H54 (cell line): ENCODE data around the gene DPP7.

Experiments used
- DNase-seq: peaks from one replicate; pipeline ENCODE4 v3.0.0; 2011; ENCODE audit warnings: low spot score, mixed read lengths; ENCODE audit not compliant: insufficient read length
- FAIRE-seq: peaks from 3 replicates; lab custom pipeline; 2011; peaks lifted over from hg19 to GRCh38; lab: Jason Lieb, UNC
- POLR2A ChIP-seq: IDR thresholded peaks from 2 replicates; pipeline ENCODE4 v1.6.1; 2011; ENCODE audit warnings: low read depth, mild to moderate bottlenecking, low read length

Gene DPP7

DNA sequence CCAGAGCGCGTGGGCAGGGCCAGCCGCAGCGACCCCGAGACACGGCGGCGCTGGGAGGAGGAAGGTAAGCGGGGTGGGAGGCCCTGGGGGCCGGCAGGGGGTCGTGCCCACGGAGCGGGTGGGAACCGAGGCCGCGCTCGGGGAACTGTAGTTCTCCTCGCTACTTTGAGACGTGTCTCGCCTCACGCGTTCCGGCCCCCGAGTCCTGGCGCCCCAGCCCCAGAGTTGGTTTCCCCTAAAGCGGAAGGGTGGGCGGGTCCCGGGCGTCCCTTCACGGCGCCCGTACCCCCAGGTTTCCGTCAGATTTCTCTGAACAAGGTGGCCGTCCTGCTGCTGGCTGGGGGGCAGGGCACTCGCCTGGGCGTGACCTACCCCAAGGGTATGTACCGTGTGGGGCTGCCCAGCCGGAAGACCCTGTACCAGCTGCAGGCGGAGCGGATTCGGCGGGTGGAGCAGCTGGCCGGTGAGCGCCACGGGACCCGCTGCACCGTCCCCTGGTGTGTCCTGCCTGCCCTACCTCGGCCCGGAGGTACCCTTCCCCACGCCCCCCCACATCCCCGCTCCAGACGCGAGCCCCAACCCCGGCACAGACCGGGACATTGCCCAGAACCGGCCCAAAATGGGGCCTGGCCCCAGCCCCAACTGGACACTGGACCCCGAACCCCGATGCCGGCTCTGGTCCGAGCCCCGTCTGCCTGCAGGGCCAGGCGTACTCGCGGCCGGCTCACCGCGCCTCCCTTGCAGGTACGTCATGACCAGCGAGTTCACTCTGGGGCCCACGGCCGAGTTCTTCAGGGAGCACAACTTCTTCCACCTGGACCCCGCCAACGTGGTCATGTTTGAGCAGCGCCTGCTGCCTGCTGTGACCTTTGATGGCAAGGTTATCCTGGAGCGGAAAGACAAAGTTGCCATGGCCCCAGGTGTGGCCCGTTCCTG lies 36.5 kb downstream of the DPP7 start:
- no peak for TF ChIP-seq POLR2A
- DNase-seq: no peak
- no peak for FAIRE-seq

DNA sequence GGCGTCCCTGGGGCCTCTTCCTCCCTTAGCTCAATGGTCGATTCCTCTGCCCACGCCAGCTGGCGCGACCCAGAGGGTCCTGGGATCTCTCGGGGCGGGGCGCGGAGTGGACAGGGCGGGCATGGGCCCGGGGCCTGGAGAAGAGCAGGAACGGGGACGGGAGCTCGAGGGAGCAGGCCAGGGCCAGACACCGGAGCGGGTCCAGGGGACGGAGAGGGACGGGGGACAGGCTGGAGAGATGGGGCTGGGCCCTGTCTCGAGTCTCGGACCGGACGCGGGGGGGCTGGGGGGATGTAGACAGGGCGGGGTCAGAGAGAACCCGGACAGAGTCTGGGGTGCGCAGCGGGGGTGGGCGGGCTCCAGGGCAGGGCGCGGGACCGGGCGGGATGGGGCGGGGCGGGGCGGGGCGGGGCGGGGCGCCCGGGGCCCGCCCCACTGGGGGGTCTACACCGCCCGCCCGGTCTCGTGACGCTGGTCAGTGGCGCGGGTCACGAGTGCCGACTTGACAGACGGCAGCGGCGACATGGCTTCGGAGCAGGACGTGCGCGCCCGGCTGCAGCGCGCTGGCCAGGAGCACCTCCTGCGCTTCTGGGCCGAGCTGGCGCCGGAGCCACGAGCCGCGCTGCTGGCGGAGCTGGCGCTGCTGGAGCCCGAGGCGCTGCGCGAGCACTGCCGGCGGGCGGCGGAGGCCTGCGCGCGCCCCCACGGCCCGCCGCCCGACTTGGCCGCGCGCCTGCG lies 37.4 kb downstream of the DPP7 start, which contains the start of gene UAP1L1:
TSS of gene UAP1L1 (plus strand) at position 508 of the 738 bp plus-strand sequence. CDS start at position 524, 16 bp downstream.
- DNase-seq (peak; percentile 95), FAIRE-seq (no peak)
- peak; percentile 88 for TF ChIP-seq POLR2A

DNA sequence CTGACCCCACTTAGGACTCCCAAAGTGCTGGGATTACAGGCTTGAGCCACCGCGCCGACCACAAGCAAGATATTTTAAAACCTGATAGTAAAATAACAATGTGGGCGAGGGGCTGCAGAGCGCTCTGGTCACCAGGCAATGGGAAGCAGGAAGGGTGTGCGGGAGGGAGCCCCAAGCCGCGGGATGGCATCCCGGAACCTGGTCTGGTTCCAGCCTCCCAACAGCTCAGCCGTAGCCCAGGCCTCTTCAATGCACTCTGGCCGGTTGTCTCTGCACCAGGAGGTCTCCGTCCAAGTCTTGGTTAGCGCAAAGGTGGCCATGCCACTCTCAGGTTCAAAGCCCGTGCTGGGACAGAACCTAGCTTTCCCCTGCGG lies 37.9 kb downstream of the DPP7 start:
- no peak for TF ChIP-seq POLR2A
- FAIRE-seq: no peak
- DNase-seq: no peak

DNA sequence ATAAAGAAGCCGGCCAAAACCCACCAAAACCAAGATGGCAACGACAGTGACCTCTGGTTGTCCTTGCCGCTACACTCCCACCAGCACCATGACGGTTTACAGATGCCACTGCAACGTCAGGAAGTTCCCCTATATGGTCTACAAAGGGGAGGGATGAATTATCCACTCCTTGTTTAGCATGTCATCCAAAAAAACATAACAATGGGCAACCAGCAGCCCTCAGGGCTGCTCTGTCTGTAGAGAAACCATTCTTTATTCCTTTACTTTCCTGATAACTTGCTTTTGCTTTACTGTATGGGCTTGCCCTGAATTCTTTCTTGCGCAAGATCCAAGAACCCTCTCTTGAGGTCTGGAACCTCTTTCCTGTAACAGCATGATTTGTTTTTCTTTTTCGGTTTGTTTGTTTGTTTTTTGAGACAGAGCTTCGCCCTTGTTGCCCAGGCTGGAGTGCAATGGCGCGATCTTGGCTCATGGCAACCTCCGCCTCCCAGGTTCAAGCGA lies 39.2 kb downstream of the DPP7 start:
- no peak for TF ChIP-seq POLR2A
- FAIRE-seq: no peak
- no peak for DNase-seq

DNA sequence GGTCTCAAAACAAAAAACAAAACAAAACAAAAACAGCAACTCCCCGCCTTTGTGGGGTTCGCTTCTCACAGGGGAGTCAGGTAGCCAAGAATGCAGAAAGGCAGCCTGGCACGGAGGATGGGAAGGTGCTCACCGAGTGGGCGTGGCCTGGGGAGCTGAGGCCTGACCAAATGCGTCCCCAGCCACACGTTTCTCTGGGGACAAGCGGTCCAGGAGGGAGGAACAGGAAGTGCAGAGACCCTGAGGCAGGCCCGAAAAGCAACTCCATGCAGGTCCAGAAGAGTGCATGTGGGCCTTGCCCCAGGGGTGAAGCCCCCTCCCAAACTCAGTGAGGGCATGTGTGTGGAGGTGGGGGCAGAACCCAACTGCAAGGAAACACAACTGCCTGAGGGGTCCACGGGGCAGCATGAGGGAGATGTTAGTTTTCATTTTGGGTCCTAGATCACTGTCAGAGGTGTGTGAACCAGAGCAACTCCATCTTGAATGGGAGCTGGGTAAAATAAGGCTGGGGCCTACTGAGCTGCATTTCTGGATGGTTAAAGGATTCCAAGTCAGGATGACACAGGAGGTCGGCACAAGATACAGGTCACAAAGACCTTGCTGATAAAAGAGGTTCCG lies 39.8 kb downstream of the DPP7 start:
- no peak for FAIRE-seq
- TF ChIP-seq POLR2A: no peak
- no peak for DNase-seq

DNA sequence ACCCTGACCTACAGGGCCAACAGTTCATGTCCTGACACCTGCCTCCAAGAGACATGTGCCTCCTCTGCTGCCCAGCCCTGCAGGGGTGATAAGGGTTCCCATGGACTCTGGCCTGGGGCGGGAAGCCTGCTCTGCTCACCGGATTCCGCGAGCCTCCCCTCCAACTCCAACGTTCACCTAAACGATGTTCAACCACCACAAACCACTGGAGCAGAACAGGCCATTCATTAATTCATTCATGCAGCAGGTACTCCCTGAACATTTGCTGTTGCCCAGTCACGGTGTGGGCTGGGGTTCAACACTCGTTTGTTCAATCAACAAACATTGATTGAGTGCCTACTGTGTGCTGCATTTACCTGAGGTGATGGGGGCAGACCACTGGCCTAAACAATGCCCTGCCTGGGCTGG lies 40.5 kb downstream of the DPP7 start:
- DNase-seq: no peak
- FAIRE-seq: no peak
- no peak for TF ChIP-seq POLR2A

DNA sequence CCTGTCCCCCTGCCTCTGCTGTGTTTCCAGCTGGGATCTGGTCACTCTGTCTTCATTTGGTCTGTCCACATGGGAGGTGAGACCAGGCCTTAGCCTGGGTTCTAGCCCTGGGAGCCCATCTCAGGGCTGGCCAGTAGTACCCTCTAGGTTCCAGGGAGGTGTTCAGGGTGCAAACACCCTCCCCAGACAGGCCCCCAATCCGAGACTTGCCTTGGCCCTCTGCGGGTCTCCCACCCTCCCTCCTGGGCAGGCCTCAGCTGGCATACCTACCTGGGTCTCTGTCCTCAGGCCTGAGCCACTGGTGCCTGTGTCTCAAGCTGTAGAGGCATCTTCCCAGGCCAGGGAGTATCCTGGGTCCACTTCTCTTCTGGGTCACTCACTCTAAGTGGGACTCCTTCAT lies 43.3 kb downstream of the DPP7 start:
- DNase-seq: no peak
- TF ChIP-seq POLR2A: no peak
- FAIRE-seq: no peak

DNA sequence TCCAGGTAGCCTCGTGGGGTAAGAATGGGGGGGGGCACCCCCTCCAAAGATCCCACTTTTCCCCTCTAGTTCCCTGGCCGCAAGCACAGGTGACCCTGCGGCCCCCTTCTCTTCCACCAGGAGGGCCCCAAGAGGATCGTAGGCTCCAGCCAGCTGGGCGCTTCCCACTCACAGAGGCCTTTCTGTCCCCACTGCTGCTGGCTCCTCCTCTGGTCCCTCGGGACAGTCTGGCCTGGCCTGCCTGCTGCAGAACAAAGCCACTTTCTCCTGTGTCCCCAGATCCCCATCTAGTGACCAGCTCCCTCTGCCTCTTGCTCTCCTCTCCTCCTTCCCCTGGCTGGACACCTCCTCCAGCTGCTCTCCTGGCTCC lies 43.6 kb downstream of the DPP7 start:
- DNase-seq (no peak), FAIRE-seq (no peak)
- no peak for TF ChIP-seq POLR2A

DNA sequence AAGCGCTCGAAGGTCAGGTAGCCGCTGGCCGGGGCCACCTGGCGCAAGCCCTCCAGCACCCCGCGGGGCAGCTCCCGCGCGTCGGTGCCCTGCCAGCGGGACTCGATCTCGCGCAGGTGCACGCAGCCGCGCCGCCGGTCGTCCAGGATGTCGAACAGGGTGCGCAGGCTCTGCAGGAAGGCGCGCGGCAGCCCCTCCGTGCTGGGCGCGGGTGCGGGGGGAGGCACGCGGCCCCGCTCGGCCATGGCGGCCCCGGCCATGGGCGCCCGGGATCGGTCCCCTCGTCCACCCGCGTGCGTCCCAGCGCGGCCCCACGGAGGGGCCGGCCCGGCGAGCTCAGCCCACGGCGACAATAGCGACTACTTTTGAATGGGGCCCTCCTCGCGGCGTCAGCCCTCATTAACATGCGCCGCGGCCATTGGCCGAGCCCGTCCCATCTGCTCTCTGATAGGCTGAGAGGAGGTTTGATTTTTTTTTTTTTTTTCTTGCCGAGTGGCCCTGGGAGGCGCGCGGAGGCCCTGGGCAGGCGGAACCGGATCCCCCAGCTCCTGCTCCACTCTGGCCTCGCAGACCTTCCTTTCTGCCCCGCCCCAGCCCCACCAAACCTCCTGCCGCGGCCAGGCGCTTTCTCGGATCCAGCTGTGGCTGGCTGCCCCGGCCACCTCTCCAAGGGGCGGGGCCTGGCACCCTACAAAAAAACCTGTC lies 44.2 kb downstream of the DPP7 start, which contains the start of gene SAPCD2:
TSS of gene SAPCD2 (minus strand) at position 357 of the 705 bp plus-strand sequence. CDS start at position 260, 97 bp downstream.
- peak; percentile 63 for TF ChIP-seq POLR2A
- FAIRE-seq: peak; percentile 70
- DNase-seq: peak; percentile 100

DNA sequence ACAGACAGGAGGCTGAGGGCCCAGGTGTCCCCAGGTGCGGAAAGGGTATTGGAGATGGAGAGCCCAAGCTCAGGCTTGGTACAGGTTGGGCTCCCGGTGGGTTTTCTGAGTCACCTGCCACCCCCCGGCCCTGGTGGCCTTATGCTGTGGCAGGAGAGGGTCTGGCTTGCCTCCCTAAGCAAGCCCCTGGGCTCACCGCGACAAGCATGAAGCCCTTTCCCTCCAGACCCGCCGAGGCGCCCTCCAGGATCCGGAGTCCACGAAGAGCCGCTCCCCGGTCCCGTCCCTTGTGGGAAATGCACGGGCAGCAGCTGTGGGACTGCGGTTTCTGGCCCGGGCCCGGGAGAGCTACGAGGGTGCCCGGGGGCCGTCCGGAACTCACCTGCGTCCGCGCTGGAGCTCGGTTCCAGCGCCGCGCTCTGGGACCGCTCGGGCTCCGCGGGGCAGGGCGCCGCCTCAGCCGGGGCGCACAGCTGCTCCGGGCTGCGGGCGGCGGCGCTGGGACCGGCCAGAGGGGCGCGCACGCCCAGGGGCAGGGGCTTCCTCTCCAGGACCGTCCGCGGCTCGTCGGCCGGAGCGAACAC lies 44.9 kb downstream of the DPP7 start:
- DNase-seq (no peak), FAIRE-seq (no peak)
- no peak for TF ChIP-seq POLR2A

DNA sequence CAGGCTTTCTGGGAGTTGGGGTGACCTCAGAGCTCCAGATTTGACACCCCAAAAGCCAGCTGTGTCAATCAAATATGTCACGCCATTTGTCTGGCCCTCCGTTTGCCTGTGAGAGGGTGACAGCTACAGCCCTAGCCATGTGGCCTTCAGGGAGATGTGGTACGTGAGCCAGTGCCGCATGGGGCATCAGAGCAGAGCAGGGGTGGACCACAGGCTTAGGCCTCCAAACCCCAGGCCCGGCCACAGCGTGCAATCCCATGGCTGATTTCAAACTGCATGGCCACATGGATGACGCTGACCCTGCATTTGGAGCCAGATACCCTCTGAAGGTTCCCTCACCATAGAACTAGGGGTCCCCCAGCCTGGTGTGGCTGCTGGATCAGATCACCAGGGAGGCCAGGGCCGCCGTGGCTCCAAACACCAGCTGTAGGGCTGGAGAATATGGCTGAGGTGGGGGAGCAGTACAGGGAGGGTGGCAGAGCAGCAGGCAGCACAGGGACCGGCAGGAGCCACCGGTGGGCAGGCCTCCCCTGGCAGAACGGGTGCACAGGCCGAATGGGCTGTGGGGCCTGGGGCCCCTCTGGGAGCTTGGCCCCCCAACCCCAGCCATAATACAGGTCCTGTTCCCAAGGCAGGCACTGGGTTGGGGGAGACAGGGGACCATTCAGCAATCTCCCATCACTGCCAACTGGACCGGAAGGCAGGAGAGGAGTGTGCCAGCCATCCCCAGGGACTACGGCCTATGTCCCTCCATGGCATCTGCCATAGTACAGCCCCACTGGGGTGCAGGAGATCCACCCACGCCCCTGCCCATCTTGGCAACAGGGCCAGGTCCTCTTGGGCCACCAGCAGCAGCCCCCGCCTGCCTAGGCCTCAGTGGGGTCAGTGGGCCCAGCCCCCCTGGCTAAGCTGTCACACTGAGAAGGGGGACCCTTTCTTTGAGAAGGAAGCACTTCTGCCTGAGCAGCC lies 45.7 kb downstream of the DPP7 start:
- FAIRE-seq: no peak
- DNase-seq: no peak
- no peak for TF ChIP-seq POLR2A
